ENCODE data around the gene ARFRP1. TPM values are rescaled to one million over a fixed set of nuclear protein-coding genes. Genes with fewer than 3 reads are reported as not detected.

The ARFRP1 gene
- total RNA-seq, 1 experiment from 2014 or later: 15.1 TPM

GRCh38 chr20:63668351-63668750 is 39.4 kb downstream of the ARFRP1 start:
- no peak for DNase-seq
- no peaks in the 10 kb centered on the region for H4K20me1 ChIP-seq (ENCODE audit: insufficient read depth, low read depth, low read length)
- no peak overlapping the region for H3K9ac ChIP-seq (ENCODE audit: low read length)
- H3K27me3 ChIP-seq (ENCODE audit: low read length): no peaks in the 10 kb centered on the region
- H3K4me1 ChIP-seq (ENCODE audit: low read length): no peaks in the 10 kb centered on the region
- no peak overlapping the region for H3K4me2 ChIP-seq (ENCODE audit: low read depth, low read length, poor library complexity, severe bottlenecking)
- no peak overlapping the region for H2AFZ ChIP-seq (ENCODE audit: low read length)
- no peak overlapping the region for H3K27ac ChIP-seq (ENCODE audit: low read length)
- no peaks in the 10 kb centered on the region for H3K9me2 ChIP-seq (replicated peaks; ENCODE audit: insufficient read depth, low read length)
- no peak overlapping the region for H3K4me3 ChIP-seq (ENCODE audit: low read length)
- peaks cover 7% of the 10 kb centered on the region; the same call in 1 of the 2 replicates for H3K36me3 ChIP-seq (ENCODE audit: insufficient read depth, low read length)
- H3K79me2 ChIP-seq (ENCODE audit: low read length): no peaks in the 10 kb centered on the region
- no peaks in the 10 kb centered on the region for H3K9me3 ChIP-seq (ENCODE audit: low read length)

- H3K79me2 ChIP-seq (ENCODE audit: low read length): no peaks in the 10 kb centered on the region
- H3K27ac ChIP-seq (ENCODE audit: low read length): no peak overlapping the region
- no peak overlapping the region for H3K4me3 ChIP-seq (ENCODE audit: low read length)
- H3K27me3 ChIP-seq (ENCODE audit: low read length): no peaks in the 10 kb centered on the region
- no peaks in the 10 kb centered on the region for H3K9me3 ChIP-seq (ENCODE audit: low read length)
- H4K20me1 ChIP-seq (ENCODE audit: insufficient read depth, low read depth, low read length): no peaks in the 10 kb centered on the region
- no peaks in the 10 kb centered on the region for H3K9me2 ChIP-seq (replicated peaks; ENCODE audit: insufficient read depth, low read length)
- no peak overlapping the region for H3K9ac ChIP-seq (ENCODE audit: low read length)
- H2AFZ ChIP-seq (ENCODE audit: low read length): no peak overlapping the region
- H3K4me2 ChIP-seq (ENCODE audit: low read depth, low read length, poor library complexity, severe bottlenecking): no peak overlapping the region
- no peaks in the 10 kb centered on the region for H3K4me1 ChIP-seq (ENCODE audit: low read length)
- H3K36me3 ChIP-seq (ENCODE audit: insufficient read depth, low read length): peaks cover 7% of the 10 kb centered on the region; the same call in 1 of the 2 replicates
- DNase-seq: no peak
Observed at GRCh38 chr20:63667858-63668257, 39.9 kb downstream of the ARFRP1 start.

- H4K20me1 ChIP-seq (ENCODE audit: insufficient read depth, low read depth, low read length): no peaks in the 10 kb centered on the region
- peaks cover 7% of the 10 kb centered on the region; the same call in 1 of the 2 replicates for H3K36me3 ChIP-seq (ENCODE audit: insufficient read depth, low read length)
- no peak overlapping the region for H3K4me2 ChIP-seq (ENCODE audit: low read depth, low read length, poor library complexity, severe bottlenecking)
- H3K27ac ChIP-seq (ENCODE audit: low read length): no peak overlapping the region
- no peak for DNase-seq
- no peaks in the 10 kb centered on the region for H3K9me3 ChIP-seq (ENCODE audit: low read length)
- no peak overlapping the region for H3K9ac ChIP-seq (ENCODE audit: low read length)
- H3K9me2 ChIP-seq (replicated peaks; ENCODE audit: insufficient read depth, low read length): no peaks in the 10 kb centered on the region
- no peaks in the 10 kb centered on the region for H3K79me2 ChIP-seq (ENCODE audit: low read length)
- no peak overlapping the region for H2AFZ ChIP-seq (ENCODE audit: low read length)
- H3K4me3 ChIP-seq (ENCODE audit: low read length): no peak overlapping the region
- no peaks in the 10 kb centered on the region for H3K4me1 ChIP-seq (ENCODE audit: low read length)
- no peaks in the 10 kb centered on the region for H3K27me3 ChIP-seq (ENCODE audit: low read length)
Observed at GRCh38 chr20:63665708-63666107, 42.1 kb downstream of the ARFRP1 start.

GRCh38 chr20:63664861-63665594 is 42.7 kb downstream of the ARFRP1 start:
- Histone ChIP-seq H3K9ac (ENCODE audit: low read length) (no peak overlapping the region), H3K27me3 (ENCODE audit: low read length) (no peaks in the 10 kb centered on the region), H2AFZ (ENCODE audit: low read length) (no peak overlapping the region), H3K4me1 (ENCODE audit: low read length) (no peaks in the 10 kb centered on the region), H3K9me2 (replicated peaks; ENCODE audit: insufficient read depth, low read length) (no peaks in the 10 kb centered on the region), H3K4me3 (ENCODE audit: low read length) (no peak overlapping the region), H3K27ac (ENCODE audit: low read length) (no peak overlapping the region), H3K4me2 (ENCODE audit: low read depth, low read length, poor library complexity, severe bottlenecking) (no peak overlapping the region), H3K79me2 (ENCODE audit: low read length) (peaks cover 2% of the 10 kb centered on the region; the same call in 1 of the 2 replicates), H3K9me3 (ENCODE audit: low read length) (no peaks in the 10 kb centered on the region), H4K20me1 (ENCODE audit: insufficient read depth, low read depth, low read length) (no peaks in the 10 kb centered on the region), H3K36me3 (ENCODE audit: insufficient read depth, low read length) (peaks cover 7% of the 10 kb centered on the region; the same call in 1 of the 2 replicates)
- DNase-seq: no peak

GRCh38 chr20:63664143-63664851 is 43.5 kb downstream of the ARFRP1 start:
- Histone ChIP-seq H3K36me3 (ENCODE audit: insufficient read depth, low read length) (peaks cover 7% of the 10 kb centered on the region; the same call in 1 of the 2 replicates), H3K9me2 (replicated peaks; ENCODE audit: insufficient read depth, low read length) (no peaks in the 10 kb centered on the region), H2AFZ (ENCODE audit: low read length) (no peak overlapping the region), H3K79me2 (ENCODE audit: low read length) (peaks cover 8% of the 10 kb centered on the region), H3K9me3 (ENCODE audit: low read length) (no peaks in the 10 kb centered on the region), H4K20me1 (ENCODE audit: insufficient read depth, low read depth, low read length) (no peaks in the 10 kb centered on the region), H3K4me3 (ENCODE audit: low read length) (no peak overlapping the region), H3K9ac (ENCODE audit: low read length) (no peak overlapping the region), H3K4me1 (ENCODE audit: low read length) (peaks cover 5% of the 10 kb centered on the region), H3K4me2 (ENCODE audit: low read depth, low read length, poor library complexity, severe bottlenecking) (no peak overlapping the region), H3K27me3 (ENCODE audit: low read length) (no peaks in the 10 kb centered on the region), H3K27ac (ENCODE audit: low read length) (no peak overlapping the region)
- DNase-seq: no peak

- Histone ChIP-seq H3K36me3 (ENCODE audit: insufficient read depth, low read length) (no peaks in the 10 kb centered on the region), H4K20me1 (ENCODE audit: insufficient read depth, low read depth, low read length) (no peaks in the 10 kb centered on the region), H2AFZ (ENCODE audit: low read length) (no peak overlapping the region), H3K9ac (ENCODE audit: low read length) (no peak overlapping the region), H3K9me2 (replicated peaks; ENCODE audit: insufficient read depth, low read length) (no peaks in the 10 kb centered on the region), H3K4me3 (ENCODE audit: low read length) (no peak overlapping the region), H3K79me2 (ENCODE audit: low read length) (peaks cover 16% of the 10 kb centered on the region), H3K4me2 (ENCODE audit: low read depth, low read length, poor library complexity, severe bottlenecking) (no peak overlapping the region), H3K27me3 (ENCODE audit: low read length) (no peaks in the 10 kb centered on the region), H3K9me3 (ENCODE audit: low read length) (no peaks in the 10 kb centered on the region), H3K27ac (ENCODE audit: low read length) (no peak overlapping the region), H3K4me1 (ENCODE audit: low read length) (peaks cover 9% of the 10 kb centered on the region)
- DNase-seq: no peak
Observed at GRCh38 chr20:63663332-63664066, 44.3 kb downstream of the ARFRP1 start.

GRCh38 chr20:63662813-63663189 is 45.0 kb downstream of the ARFRP1 start:
- H3K4me2 ChIP-seq (ENCODE audit: low read depth, low read length, poor library complexity, severe bottlenecking): no peak overlapping the region
- no peaks in the 10 kb centered on the region for H4K20me1 ChIP-seq (ENCODE audit: insufficient read depth, low read depth, low read length)
- H3K9ac ChIP-seq (ENCODE audit: low read length): no peak overlapping the region
- peaks cover 10% of the 10 kb centered on the region for H3K4me1 ChIP-seq (ENCODE audit: low read length)
- H3K27ac ChIP-seq (ENCODE audit: low read length): no peak overlapping the region
- H3K27me3 ChIP-seq (ENCODE audit: low read length): no peaks in the 10 kb centered on the region
- H3K9me2 ChIP-seq (replicated peaks; ENCODE audit: insufficient read depth, low read length): no peaks in the 10 kb centered on the region
- H3K36me3 ChIP-seq (ENCODE audit: insufficient read depth, low read length): no peaks in the 10 kb centered on the region
- no peaks in the 10 kb centered on the region for H3K9me3 ChIP-seq (ENCODE audit: low read length)
- H3K4me3 ChIP-seq (ENCODE audit: low read length): no peak overlapping the region
- peaks cover 16% of the 10 kb centered on the region for H3K79me2 ChIP-seq (ENCODE audit: low read length)
- DNase-seq: no peak
- H2AFZ ChIP-seq (ENCODE audit: low read length): no peak overlapping the region

Data from Karpas-422 (cell line).